ENCODE measurements around the gene TMEM184B. TPM values are rescaled to one million over a fixed set of nuclear protein-coding genes. Genes with fewer than 3 reads are reported as not detected.

TMEM184B gene
- 37.4 and 42.4 TPM in 2 replicates for total RNA-seq

GRCh38 chr22:38272373-38273134 lies at the start of gene TMEM184B:
TMEM184B (minus strand) TSS chr22:38273010; CDS start chr22:38247961, 25,049 bp downstream.

GRCh38 chr22:38317122-38317994 lies 44.5 kb upstream of the TMEM184B start, which contains the start of gene CSNK1E:
CSNK1E (minus strand) TSS chr22:38317433; CDS start chr22:38314157, 3,276 bp downstream.

GRCh38 chr22:38201711-38202436 lies 70.9 kb downstream of the TMEM184B start, which contains the start of gene MAFF:
MAFF (plus strand) TSS chr22:38201994; CDS start chr22:38213854, 11,860 bp downstream.

GRCh38 chr22:38181453-38182200 lies 91.2 kb downstream of the TMEM184B start, which contains the start of gene PLA2G6:
PLA2G6 (minus strand) TSS chr22:38181830; CDS start chr22:38169426, 12,404 bp downstream.

Small RNA genes lying within 50 kb of the gene (small RNA-seq; reads per million reads assigned to genes)
- gene RF00017 (not detected), gene RN7SL704P (not detected)

Other genes with a start within 250 kb of the TMEM184B start
- gene PICK1, start 215.6 kb downstream of the TMEM184B start, total RNA-seq, result 9.7 and 10.2 TPM in 2 replicates
- under 0.01 and 0.24 TPM in 2 replicates for gene SLC16A8, start 188.8 kb downstream of the TMEM184B start, total RNA-seq
- 0.32 and 0.49 TPM in 2 replicates for gene BAIAP2L2, start 162.3 kb downstream of the TMEM184B start, total RNA-seq
- gene PLA2G6, start 91.2 kb downstream of the TMEM184B start, total RNA-seq, result 15.1 and 17.7 TPM in 2 replicates
- gene MAFF, start 71.0 kb downstream of the TMEM184B start, total RNA-seq, result 17.2 and 23.9 TPM in 2 replicates
- gene CSNK1E, start 44.4 kb upstream of the TMEM184B start, total RNA-seq, result 138 and 160 TPM in 2 replicates
- not detected in 2 replicates for gene KCNJ4, start 182.2 kb upstream of the TMEM184B start, total RNA-seq
- 123 and 124 TPM in 2 replicates for gene KDELR3, start 195.1 kb upstream of the TMEM184B start, total RNA-seq
- gene DDX17, start 233.3 kb upstream of the TMEM184B start, total RNA-seq, result 574 and 711 TPM in 2 replicates